Astrocyte of the cerebellum (primary cell): Measurements from ENCODE around the gene RFX7.

ENCODE experiments used
- DNase-seq: peaks from one replicate; pipeline ENCODE4 v3.0.0-alpha.2; 2011; ENCODE audit warnings: low read depth
- H3K4me3 ChIP-seq: 2 replicates; pipeline ENCODE4 v1.5.1; 2011; ENCODE audit warnings: mild to moderate bottlenecking, low read depth, low read length, moderate library complexity
- CTCF ChIP-seq: IDR thresholded peaks from 2 replicates; pipeline ENCODE4 v1.5.1; 2012; ENCODE audit warnings: low read length, low read depth, moderate library complexity, mild to moderate bottlenecking; ENCODE audit errors: missing control alignments
- in situ Hi-C: cut with HindIII; loops from 2 replicates; pipeline ENCODE4 v1.10.0; 2017; ENCODE audit warnings: low sequenced_read_pairs

RFX7 gene

GRCh38 chr15:56099311-56099710, 144.4 kb downstream of the RFX7 start:
- TF ChIP-seq CTCF = no peak
- no peak for DNase-seq
- in situ Hi-C loops = no loop called here
- H3K4me3 ChIP-seq = no peak overlapping the region

- in situ Hi-C loops = no loop called here
- no peak overlapping the region for H3K4me3 ChIP-seq
- no peak for DNase-seq
- no peak for TF ChIP-seq CTCF
Measured at GRCh38 chr15:56098195-56098863, 145.3 kb downstream of the RFX7 start.

GRCh38 chr15:56095406-56095805, 148.3 kb downstream of the RFX7 start:
- DNase-seq = no peak
- in situ Hi-C loops = no loop called here
- TF ChIP-seq CTCF = no peak
- no peak overlapping the region for H3K4me3 ChIP-seq

GRCh38 chr15:56094171-56094570, 149.5 kb downstream of the RFX7 start:
- H3K4me3 ChIP-seq = no peak overlapping the region
- in situ Hi-C loops = loop anchor here (5.0 kb wide), 1 partner anchor 62 kb away; no protein-coding TSS in a partner anchor
- TF ChIP-seq CTCF = no peak
- no peak for DNase-seq

GRCh38 chr15:56088389-56088788, 155.3 kb downstream of the RFX7 start:
- H3K4me3 ChIP-seq = no peak overlapping the region
- no peak for TF ChIP-seq CTCF
- in situ Hi-C loops = no loop called here
- no peak for DNase-seq

- in situ Hi-C loops = no loop called here
- no peak for DNase-seq
- TF ChIP-seq CTCF = no peak
Measured at GRCh38 chr15:56086566-56086965, 157.1 kb downstream of the RFX7 start.

GRCh38 chr15:56082263-56082761, 161.4 kb downstream of the RFX7 start:
- in situ Hi-C loops = no loop called here
- DNase-seq = no peak
- no peak for TF ChIP-seq CTCF
- no peak overlapping the region for H3K4me3 ChIP-seq

More at GRCh38 chr15:56086566-56086965, 157.1 kb downstream of the RFX7 start:
- no peak overlapping the region for H3K4me3 ChIP-seq
